ENCODE measurements around the gene CPT1C. TPM values are rescaled to one million over a fixed set of nuclear protein-coding genes. Genes with fewer than 3 reads are reported as not detected.

CPT1C gene
- total RNA-seq, 1 donor from 2014 or later: 6.1 TPM

- peak; percentile 2 for ATAC-seq
- H3K4me1 ChIP-seq: peaks cover 23% of the 10 kb centered on the region
Measured at GRCh38 chr19:49690079-49690655, 749 bp upstream of the CPT1C start.

GRCh38 chr19:49691243-49692146 is 579 bp downstream of the CPT1C start:
- Histone ChIP-seq H3K27me3 (peaks cover 7% of the 10 kb centered on the region), H3K36me3 (no peaks in the 10 kb centered on the region), H3K4me1 (peaks cover 23% of the 10 kb centered on the region), H3K4me3 (peak overlapping the region; percentile 59), H3K27ac (no peak overlapping the region), H3K9me3 (no peaks in the 10 kb centered on the region)
- ATAC-seq (peak; percentile 12), DNase-seq (no peak)
- intact Hi-C loops (cut with DNase I): no loop called here
- TF ChIP-seq CTCF (IDR thresholded peaks at IDR 0.05): no peak

More at GRCh38 chr19:49690079-49690655, 749 bp upstream of the CPT1C start:
- Histone ChIP-seq H3K27ac (peak overlapping the region; percentile 65), H3K27me3 (peaks cover 7% of the 10 kb centered on the region), H3K36me3 (peaks cover 13% of the 10 kb centered on the region), H3K9me3 (no peaks in the 10 kb centered on the region), H3K4me3 (peak overlapping the region; percentile 59)
- DNase-seq: no peak
- intact Hi-C loops (cut with DNase I): no loop called here
- no peak for TF ChIP-seq CTCF (IDR thresholded peaks at IDR 0.05)

- no peak overlapping the region for H3K4me3 ChIP-seq
- intact Hi-C loops (cut with DNase I): no loop called here
- peaks cover 23% of the 10 kb centered on the region for H3K4me1 ChIP-seq
- no peak for ATAC-seq
- H3K27ac ChIP-seq: no peak overlapping the region
- H3K9me3 ChIP-seq: no peaks in the 10 kb centered on the region
- peaks cover 7% of the 10 kb centered on the region for H3K27me3 ChIP-seq
- TF ChIP-seq CTCF (IDR thresholded peaks at IDR 0.05): no peak
- no peaks in the 10 kb centered on the region for H3K36me3 ChIP-seq
- DNase-seq: no peak
Measured at GRCh38 chr19:49692147-49692506, 1.2 kb downstream of the CPT1C start.

GRCh38 chr19:49696115-49696514 is 5.2 kb downstream of the CPT1C start:
- DNase-seq (no peak), ATAC-seq (no peak)
- Histone ChIP-seq H3K9me3 (no peaks in the 10 kb centered on the region), H3K27me3 (no peaks in the 10 kb centered on the region), H3K4me3 (no peak overlapping the region), H3K27ac (no peak overlapping the region), H3K4me1 (peaks cover 6% of the 10 kb centered on the region), H3K36me3 (no peaks in the 10 kb centered on the region)
- TF ChIP-seq CTCF (IDR thresholded peaks at IDR 0.05): no peak
- intact Hi-C loops (cut with DNase I): no loop called here

GRCh38 chr19:49696865-49697264 is 5.9 kb downstream of the CPT1C start:
- DNase-seq (no peak), ATAC-seq (no peak)
- Histone ChIP-seq H3K27ac (no peak overlapping the region), H3K36me3 (no peaks in the 10 kb centered on the region), H3K4me1 (no peaks in the 10 kb centered on the region), H3K9me3 (no peaks in the 10 kb centered on the region), H3K27me3 (no peaks in the 10 kb centered on the region), H3K4me3 (no peak overlapping the region)
- TF ChIP-seq CTCF (IDR thresholded peaks at IDR 0.05): no peak
- intact Hi-C loops (cut with DNase I): no loop called here

Measured in upper lobe of right lung (tissue), 1 donor.